PC-3 (cell line): ENCODE data around the gene PIGN. TPM values are rescaled to one million over a fixed set of nuclear protein-coding genes. Genes with fewer than 3 reads are reported as not detected.
A peak's percentile ranks its signal among the peaks of the same experiment; 100 is the strongest.

Experiments
- ATAC-seq: fragments of 200-7000 bp; cut with Tn5 transposase; 2 replicates; pipeline ENCODE4 v1.9.1; 2020; ENCODE audit warnings: mild to moderate bottlenecking, moderate library complexity
- BruUV-seq: library from RNA; stranded (reverse); fragments of 400-500 nt; replicated peaks from 2 replicates; lab custom pipeline; 2021; lab: Mats Ljungman, UMichigan
- CTCF ChIA-PET: fragments of 300-600 bp; sonication (Branson Sonifier 250); formaldehyde crosslinking; loops from one replicate; lab custom pipeline; 2022; ENCODE audit warnings: antibody characterized with exemption; lab: Charles Lee
- POLR2A ChIA-PET: fragments of 300-600 bp; sonication (Branson Sonifier 250); formaldehyde crosslinking; loops from one replicate; lab custom pipeline; 2022; ENCODE audit warnings: antibody characterized with exemption; ENCODE audit not compliant: unreplicated experiment; lab: Charles Lee
- DNase-seq: peaks from one replicate; pipeline ENCODE4 v3.0.0-alpha.2; 2015
- H2AFZ ChIP-seq: fragments of 300-600 bp; sonication (generic); 2 replicates; pipeline ENCODE4 v1.6.0; 2016; ENCODE audit warnings: antibody characterized with exemption, low read length
- H3F3A ChIP-seq: fragments of 300-600 bp; sonication (generic); one replicate; pipeline ENCODE4 v1.6.0; 2017; ENCODE audit warnings: antibody characterized with exemption, low read length, control low read depth, mild to moderate bottlenecking; ENCODE audit not compliant: unreplicated experiment
- H3K27ac ChIP-seq: fragments of 300-600 bp; sonication (generic); 2 replicates; pipeline ENCODE4 v1.5.1; 2016; ENCODE audit warnings: mild to moderate bottlenecking, low read length
- H3K27me3 ChIP-seq: fragments of 300-600 bp; sonication (generic); 2 replicates; pipeline ENCODE4 v1.6.1; 2016; ENCODE audit warnings: low read length, mixed read lengths
- H3K36me3 ChIP-seq: fragments of 300-600 bp; sonication (generic); 2 replicates; pipeline ENCODE4 v1.6.1; 2016; ENCODE audit warnings: low read depth, mixed run types, low read length, mixed read lengths
- H3K4me1 ChIP-seq: fragments of 300-600 bp; sonication (generic); 2 replicates; pipeline ENCODE4 v1.5.1; 2016; ENCODE audit warnings: low read length; ENCODE audit not compliant: insufficient read depth
- H3K4me2 ChIP-seq: fragments of 300-600 bp; sonication (generic); 2 replicates; pipeline ENCODE4 v1.6.0; 2016; ENCODE audit warnings: low read length
- H3K4me3 ChIP-seq: fragments of 300-600 bp; sonication (generic); 2 replicates; pipeline ENCODE4 v1.5.1; 2016; ENCODE audit warnings: mild to moderate bottlenecking, low read length, mixed read lengths
- H3K79me2 ChIP-seq: fragments of 300-600 bp; sonication (generic); 2 replicates; pipeline ENCODE4 v1.6.1; 2017; ENCODE audit warnings: low read length, mixed read lengths
- H3K9ac ChIP-seq: fragments of 300-600 bp; sonication (generic); 2 replicates; pipeline ENCODE4 v1.6.0; 2016; ENCODE audit warnings: mild to moderate bottlenecking, low read length
- H3K9me2 ChIP-seq: fragments of 300-600 bp; sonication (generic); replicated peaks from 2 replicates; pipeline ENCODE4 v1.6.1; 2016; ENCODE audit warnings: mixed run types, low read length, mixed read lengths
- H3K9me3 ChIP-seq: fragments of 300-600 bp; sonication (generic); 2 replicates; pipeline ENCODE4 v1.6.1; 2016; ENCODE audit warnings: low read length, mixed read lengths
- H4K20me1 ChIP-seq: fragments of 300-600 bp; sonication (generic); 2 replicates; pipeline ENCODE4 v1.6.1; 2016; ENCODE audit warnings: low read length, mixed read lengths
- EZH2 ChIP-seq: fragments of 300-600 bp; sonication (generic); IDR thresholded peaks from one replicate; pipeline ENCODE4 v1.6.1; 2017; ENCODE audit warnings: antibody characterized with exemption, mild to moderate bottlenecking, low read length; ENCODE audit not compliant: unreplicated experiment
- EZH2phosphoT487 ChIP-seq: fragments of 300-600 bp; sonication (generic); IDR thresholded peaks from 2 replicates; pipeline ENCODE4 v1.6.1; 2018; ENCODE audit warnings: mild to moderate bottlenecking, antibody characterized with exemption, low read length, borderline replicate concordance
- intact Hi-C: fragments of 100-400 bp; cut with micrococcal nuclease; formaldehyde crosslinking; loops from 2 replicates; pipeline ENCODE4 v1.9.0; 2023
- total RNA-seq: library from RNA; depleted of rRNA; stranded (reverse); fragments of >200 nt; gene quantifications from 2 replicates; pipeline ENCODE4 v1.2.3, GENCODE V29; 2014
- TF ChIP-seq, protein P1 (sequence below): fragments of 300-600 bp; sonication (generic); conservative IDR thresholded peaks from 2 replicates; pipeline ENCODE4 v1.5.1; 2017; ENCODE audit warnings: antibody characterized with exemption, low read depth, mild to moderate bottlenecking, low read length

PIGN gene
- total RNA-seq, 1 experiment from 2014 or later: 22.7 TPM

DNA sequence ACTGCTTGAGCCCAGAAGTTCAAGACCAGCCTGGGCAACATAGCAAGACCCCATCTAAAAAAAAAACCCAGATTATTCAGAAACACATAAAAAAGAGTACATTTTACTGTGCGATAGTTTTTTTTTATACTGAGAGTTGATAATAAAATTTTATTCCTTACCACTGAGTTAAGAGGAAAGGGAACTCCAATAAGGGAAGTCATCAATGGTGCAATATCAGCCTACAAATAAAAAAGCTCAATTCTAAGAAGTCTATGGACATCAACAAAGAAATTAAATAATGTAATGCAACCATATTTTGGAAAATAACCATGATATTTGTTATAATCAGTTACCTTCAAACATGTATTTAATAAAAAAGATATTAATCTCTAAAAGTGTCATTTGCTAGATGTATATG, 46.6 kb downstream of the PIGN start:
- CTCF ChIA-PET: no interaction called here
- TF ChIP-seq EZH2: no peak
- BruUV-seq: no TSS peak

DNA sequence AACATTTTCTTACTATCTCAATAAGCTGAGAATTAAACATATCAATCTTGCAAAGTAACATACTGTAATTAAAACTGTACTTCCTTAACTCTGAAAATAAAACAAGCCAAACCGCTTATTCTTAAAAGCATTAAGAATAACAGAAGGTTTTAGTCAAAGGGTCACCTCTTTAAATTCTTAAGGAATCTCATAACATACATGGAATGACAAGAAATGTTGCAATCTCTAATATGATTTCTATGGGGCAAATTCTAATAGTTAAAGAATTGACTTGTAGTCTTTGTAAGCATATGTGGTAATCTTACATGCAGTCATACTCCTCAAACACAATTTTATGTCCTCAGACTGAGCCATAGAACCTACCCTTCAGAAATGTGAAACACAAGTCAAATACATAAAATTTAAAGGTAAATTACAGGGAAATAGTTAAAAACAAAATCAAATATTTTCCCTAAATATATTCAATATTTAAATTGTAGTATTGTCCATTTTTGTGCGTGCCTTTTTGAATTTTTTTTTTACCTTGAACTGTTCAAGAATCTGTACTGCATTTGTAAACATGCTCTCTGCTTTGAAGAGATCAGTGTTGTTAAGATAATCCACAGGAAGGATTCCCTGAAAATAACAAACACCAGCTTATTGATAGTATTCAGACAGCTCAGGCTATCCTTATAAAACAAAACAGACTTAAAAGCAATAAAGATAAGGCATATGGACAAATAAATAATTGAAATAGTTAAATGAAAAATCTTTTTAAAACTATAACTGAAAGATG, 48.2 kb downstream of the PIGN start:
- TF ChIP-seq, protein P1, sequence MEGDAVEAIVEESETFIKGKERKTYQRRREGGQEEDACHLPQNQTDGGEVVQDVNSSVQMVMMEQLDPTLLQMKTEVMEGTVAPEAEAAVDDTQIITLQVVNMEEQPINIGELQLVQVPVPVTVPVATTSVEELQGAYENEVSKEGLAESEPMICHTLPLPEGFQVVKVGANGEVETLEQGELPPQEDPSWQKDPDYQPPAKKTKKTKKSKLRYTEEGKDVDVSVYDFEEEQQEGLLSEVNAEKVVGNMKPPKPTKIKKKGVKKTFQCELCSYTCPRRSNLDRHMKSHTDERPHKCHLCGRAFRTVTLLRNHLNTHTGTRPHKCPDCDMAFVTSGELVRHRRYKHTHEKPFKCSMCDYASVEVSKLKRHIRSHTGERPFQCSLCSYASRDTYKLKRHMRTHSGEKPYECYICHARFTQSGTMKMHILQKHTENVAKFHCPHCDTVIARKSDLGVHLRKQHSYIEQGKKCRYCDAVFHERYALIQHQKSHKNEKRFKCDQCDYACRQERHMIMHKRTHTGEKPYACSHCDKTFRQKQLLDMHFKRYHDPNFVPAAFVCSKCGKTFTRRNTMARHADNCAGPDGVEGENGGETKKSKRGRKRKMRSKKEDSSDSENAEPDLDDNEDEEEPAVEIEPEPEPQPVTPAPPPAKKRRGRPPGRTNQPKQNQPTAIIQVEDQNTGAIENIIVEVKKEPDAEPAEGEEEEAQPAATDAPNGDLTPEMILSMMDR: no peak
- TF ChIP-seq EZH2: no peak
- no peak for TF ChIP-seq EZH2phosphoT487
- BruUV-seq: no TSS peak
- H3K27me3 ChIP-seq: no peaks in the 10 kb centered on the region
- no peaks in the 10 kb centered on the region for H4K20me1 ChIP-seq
- no peaks in the 10 kb centered on the region for H3K4me1 ChIP-seq
- H3K27ac ChIP-seq: no peak overlapping the region
- ATAC-seq (no peak), DNase-seq (no peak)
- ChIA-PET POLR2A (no interaction called here), CTCF (no interaction called here)
- H3K9me2 ChIP-seq: no peaks in the 10 kb centered on the region
- no peaks in the 10 kb centered on the region for H3F3A ChIP-seq
- no peaks in the 10 kb centered on the region for H3K36me3 ChIP-seq
- no peak overlapping the region for H2AFZ ChIP-seq
- no peak overlapping the region for H3K4me3 ChIP-seq
- H3K4me2 ChIP-seq: no peak overlapping the region
- no peaks in the 10 kb centered on the region for H3K79me2 ChIP-seq
- intact Hi-C loops: loop anchor here (10.0 kb wide), 1 partner anchor 1454 kb away; no protein-coding TSS in a partner anchor
- H3K9me3 ChIP-seq: no peaks in the 10 kb centered on the region
- H3K9ac ChIP-seq: no peak overlapping the region

More for the DNA sequence above, 46.6 kb downstream of the PIGN start:
- Histone ChIP-seq H3K27ac (no peak overlapping the region), H3F3A (no peaks in the 10 kb centered on the region), H4K20me1 (no peaks in the 10 kb centered on the region), H2AFZ (no peak overlapping the region), H3K27me3 (no peaks in the 10 kb centered on the region), H3K4me3 (no peak overlapping the region), H3K9ac (no peak overlapping the region), H3K9me3 (no peaks in the 10 kb centered on the region), H3K4me2 (no peak overlapping the region), H3K79me2 (no peaks in the 10 kb centered on the region), H3K4me1 (no peaks in the 10 kb centered on the region), H3K9me2 (no peaks in the 10 kb centered on the region), H3K36me3 (no peaks in the 10 kb centered on the region)
- DNase-seq: no peak
- intact Hi-C loops: no loop called here
- no peak for ATAC-seq
- POLR2A ChIA-PET: no interaction called here

DNA sequence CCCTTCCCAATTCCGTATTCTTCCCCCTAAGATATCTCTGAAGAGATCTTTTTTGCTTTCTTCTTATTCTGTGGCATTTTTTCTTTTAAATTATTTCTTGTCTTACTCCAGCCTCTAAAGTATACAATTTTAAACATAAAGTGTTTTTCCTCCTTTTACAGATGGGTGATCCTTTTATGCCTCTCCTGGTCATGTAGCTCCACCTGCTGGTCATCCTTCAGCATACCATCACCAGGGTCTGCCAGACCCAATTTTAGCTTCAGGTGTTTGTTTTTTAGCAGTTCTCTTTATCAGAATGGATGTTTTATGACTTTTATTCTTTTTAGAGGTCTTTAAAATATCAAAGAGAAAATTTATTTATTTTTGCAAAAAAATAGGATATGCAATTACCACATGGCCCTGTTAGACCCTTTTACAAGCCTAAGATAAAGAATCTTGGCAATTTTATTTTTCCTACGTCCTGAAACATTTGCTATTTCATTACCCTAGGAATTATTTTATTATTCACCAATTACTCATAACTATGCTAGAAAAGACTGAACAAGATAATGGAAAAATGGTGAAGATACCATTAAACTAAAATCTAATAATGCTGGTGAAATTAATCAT, 55.5 kb downstream of the PIGN start:
- H3K27ac ChIP-seq: no peak overlapping the region
- no TSS peak for BruUV-seq
- H2AFZ ChIP-seq: no peak overlapping the region
- H3K9ac ChIP-seq: no peak overlapping the region
- intact Hi-C loops: loop anchor here (1.0 to 10.0 kb wide), 5 partner anchors 231 to 1447 kb away; no protein-coding TSS in a partner anchor
- H3K9me2 ChIP-seq: no peaks in the 10 kb centered on the region
- no peak overlapping the region for H3K4me3 ChIP-seq
- H4K20me1 ChIP-seq: no peaks in the 10 kb centered on the region
- ChIA-PET CTCF (no interaction called here), POLR2A (no interaction called here)
- H3K4me2 ChIP-seq: no peak overlapping the region
- DNase-seq (peak; percentile 74), ATAC-seq (peak; percentile 80)
- H3K79me2 ChIP-seq: no peaks in the 10 kb centered on the region
- H3K27me3 ChIP-seq: no peaks in the 10 kb centered on the region
- H3F3A ChIP-seq: peaks cover 4% of the 10 kb centered on the region
- H3K4me1 ChIP-seq: peaks cover 9% of the 10 kb centered on the region; the same call in 1 of the 2 replicates
- 0 out of 2 replicates have a peak, but pooled peaks cover 2% of the 10 kb centered on the region for H3K36me3 ChIP-seq
- no peak for TF ChIP-seq EZH2phosphoT487
- TF ChIP-seq, protein P1: peak; percentile 95
- TF ChIP-seq EZH2: no peak
- H3K9me3 ChIP-seq: no peaks in the 10 kb centered on the region
